MCF 10A (cell line): ENCODE data around the gene TCF23. TPM values are rescaled to one million over a fixed set of nuclear protein-coding genes. Genes with fewer than 3 reads are reported as not detected.
"Not testable (repeated sequence)": the region's sequence is repeated elsewhere in the genome, so short reads cannot be mapped to it uniquely, and the experiment has no call there.

Experiments
- BruUV-seq: library from RNA; stranded (reverse); fragments of 400-500 nt; replicated peaks from 2 replicates; lab custom pipeline; 2021; lab: Mats Ljungman, UMichigan
- CTCF ChIA-PET: fragments of 300-600 bp; sonication (Branson Sonifier 250); formaldehyde crosslinking; extraction: SDS; loops from one replicate; lab custom pipeline; 2021; ENCODE audit warnings: antibody characterized with exemption, inconsistent platforms; lab: Yijun Ruan, JAX
- POLR2A ChIA-PET: fragments of 300-600, 350-650 bp; sonication (Branson Sonifier 250); formaldehyde crosslinking; extraction: SDS; loops from one replicate; lab custom pipeline; 2020; ENCODE audit warnings: antibody characterized with exemption, inconsistent platforms; lab: Yijun Ruan, JAX
- DNase-seq: peaks from one replicate; pipeline ENCODE4 v3.0.0-alpha.2; 2018; ENCODE audit not compliant: unreplicated experiment
- H3K27ac Mint-ChIP-seq: one replicate; pipeline ENCODE4 v1.8.0; 2022; ENCODE audit warnings: mild to moderate bottlenecking, low read depth, mixed read lengths; ENCODE audit not compliant: unreplicated experiment
- H3K27me3 Mint-ChIP-seq: one replicate; pipeline ENCODE4 v1.8.0; 2022; ENCODE audit warnings: mixed read lengths; ENCODE audit not compliant: insufficient read depth, unreplicated experiment
- H3K36me3 Mint-ChIP-seq: one replicate; pipeline ENCODE4 v1.8.0; 2022; ENCODE audit warnings: mild to moderate bottlenecking, moderate library complexity, mixed read lengths; ENCODE audit not compliant: insufficient read depth, unreplicated experiment
- H3K4me1 Mint-ChIP-seq: one replicate; pipeline ENCODE4 v1.8.0; 2022; ENCODE audit warnings: mixed read lengths; ENCODE audit not compliant: insufficient read depth, unreplicated experiment
- H3K4me3 Mint-ChIP-seq: one replicate; pipeline ENCODE4 v1.8.0; 2022; ENCODE audit warnings: mild to moderate bottlenecking, moderate library complexity, mixed read lengths; ENCODE audit not compliant: unreplicated experiment
- H3K9me3 Mint-ChIP-seq: one replicate; pipeline ENCODE4 v1.8.0; 2022; ENCODE audit warnings: mixed read lengths; ENCODE audit not compliant: unreplicated experiment
- intact Hi-C: fragments of 100-400 bp; cut with micrococcal nuclease; formaldehyde crosslinking; loops from 2 replicates; pipeline ENCODE4 v1.14.1; 2022
- total RNA-seq: library from RNA; stranded (reverse); gene quantifications from 2 replicates; pipeline ENCODE4 v1.2.3, GENCODE V29; 2022
- TF ChIP-seq, protein P1 (sequence below): fragments of 200-600 bp; IDR thresholded peaks from one replicate; pipeline ENCODE4 v1.8.0; 2022; ENCODE audit warnings: antibody characterized with exemption, mild to moderate bottlenecking; ENCODE audit not compliant: unreplicated experiment

The TCF23 gene
- total RNA-seq, 1 experiment from 2014 or later, result not detected

DNA sequence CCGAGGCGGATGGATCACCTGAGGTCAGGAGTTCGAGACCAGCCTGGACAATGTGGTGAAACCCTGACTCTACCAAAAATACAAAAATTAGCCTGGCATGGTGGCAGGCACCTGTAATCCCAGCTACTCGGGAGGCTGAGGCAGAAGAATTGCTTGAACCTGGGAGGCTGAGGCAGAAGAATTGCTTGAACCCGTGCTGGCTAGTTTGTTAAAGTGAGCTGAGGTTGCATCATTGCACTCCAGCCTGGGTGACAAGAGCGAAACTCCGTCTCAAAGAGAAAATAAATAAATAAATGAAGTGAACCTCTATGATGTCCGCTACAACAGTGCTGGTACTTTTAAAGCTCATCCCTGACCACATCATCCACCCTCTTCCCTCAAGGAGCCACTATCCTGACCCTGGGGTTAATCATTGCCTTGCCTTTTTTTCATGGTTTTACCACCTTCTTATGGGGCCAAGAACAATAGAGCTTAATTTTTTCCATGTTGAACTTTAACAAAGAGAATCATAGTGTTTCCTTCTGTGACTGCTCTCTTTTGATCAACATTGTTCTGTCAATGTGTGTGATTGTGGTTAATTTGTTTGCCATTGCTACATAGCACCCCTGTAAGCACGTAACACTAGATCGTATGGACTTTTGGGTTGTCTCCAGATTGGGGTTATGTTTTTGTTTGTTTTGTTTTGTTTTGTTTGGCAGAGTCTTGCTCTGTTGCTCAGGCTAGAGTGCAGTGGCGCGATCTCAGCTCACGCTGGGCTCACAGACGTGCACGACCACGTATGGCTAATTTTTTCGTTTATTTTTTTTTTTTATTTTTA lies 45.9 kb downstream of the TCF23 start:
- no peaks in the 10 kb centered on the region for H3K4me1 Mint-ChIP-seq
- H3K36me3 Mint-ChIP-seq, result peaks cover 11% of the 10 kb centered on the region
- H3K27me3 Mint-ChIP-seq, result peaks cover 11% of the 10 kb centered on the region
- DNase-seq, result peak; percentile 66
- TF ChIP-seq, protein P1, sequence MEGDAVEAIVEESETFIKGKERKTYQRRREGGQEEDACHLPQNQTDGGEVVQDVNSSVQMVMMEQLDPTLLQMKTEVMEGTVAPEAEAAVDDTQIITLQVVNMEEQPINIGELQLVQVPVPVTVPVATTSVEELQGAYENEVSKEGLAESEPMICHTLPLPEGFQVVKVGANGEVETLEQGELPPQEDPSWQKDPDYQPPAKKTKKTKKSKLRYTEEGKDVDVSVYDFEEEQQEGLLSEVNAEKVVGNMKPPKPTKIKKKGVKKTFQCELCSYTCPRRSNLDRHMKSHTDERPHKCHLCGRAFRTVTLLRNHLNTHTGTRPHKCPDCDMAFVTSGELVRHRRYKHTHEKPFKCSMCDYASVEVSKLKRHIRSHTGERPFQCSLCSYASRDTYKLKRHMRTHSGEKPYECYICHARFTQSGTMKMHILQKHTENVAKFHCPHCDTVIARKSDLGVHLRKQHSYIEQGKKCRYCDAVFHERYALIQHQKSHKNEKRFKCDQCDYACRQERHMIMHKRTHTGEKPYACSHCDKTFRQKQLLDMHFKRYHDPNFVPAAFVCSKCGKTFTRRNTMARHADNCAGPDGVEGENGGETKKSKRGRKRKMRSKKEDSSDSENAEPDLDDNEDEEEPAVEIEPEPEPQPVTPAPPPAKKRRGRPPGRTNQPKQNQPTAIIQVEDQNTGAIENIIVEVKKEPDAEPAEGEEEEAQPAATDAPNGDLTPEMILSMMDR, result no peak
- no peaks in the 10 kb centered on the region for H3K9me3 Mint-ChIP-seq
- intact Hi-C loops, result loop anchor here (5.0 kb wide), 1 partner anchor 62 kb away; the partner anchor contains the start of gene PREB
- H3K4me3 Mint-ChIP-seq, result no peak overlapping the region
- ChIA-PET POLR2A (interaction anchor here (0.7 to 0.8 kb wide), 3 partner anchors 13 to 143 kb away, joined by 3 to 4 read pairs (median 3); partner anchors contain the start of gene AGBL5), CTCF (interaction anchor here (0.5 to 1.1 kb wide), 2 partner anchors 108 to 116 kb away, joined by 3 to 4 read pairs; partner anchors contain the start of gene KHK)
- BruUV-seq, result no TSS peak
- H3K27ac Mint-ChIP-seq, result no peak overlapping the region

DNA sequence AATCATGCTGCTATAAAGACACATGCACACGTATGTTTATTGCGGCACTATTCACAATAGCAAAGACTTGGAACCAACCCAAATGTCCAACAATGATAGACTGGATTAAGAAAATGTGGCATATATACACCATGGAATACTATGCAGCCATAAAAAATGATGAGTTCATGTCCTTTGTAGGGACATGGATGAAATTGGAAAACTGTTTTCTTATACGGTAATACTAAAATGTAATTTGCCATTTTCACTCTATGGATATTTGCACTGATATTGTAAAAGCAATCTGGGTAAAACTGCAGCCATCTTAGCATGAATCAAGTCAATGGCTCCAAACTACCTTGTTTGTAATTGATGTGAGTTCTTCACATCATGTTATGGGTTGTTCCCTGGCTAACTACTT lies 47.0 kb downstream of the TCF23 start:
- H3K27ac Mint-ChIP-seq, BruUV-seq, H3K4me1 Mint-ChIP-seq, intact Hi-C loops, H3K4me3 Mint-ChIP-seq, POLR2A ChIA-PET, DNase-seq, H3K9me3 Mint-ChIP-seq: not testable (repeated sequence)
- Mint-ChIP-seq H3K27me3 (peaks cover 11% of the 10 kb centered on the region), H3K36me3 (peaks cover 20% of the 10 kb centered on the region)
- CTCF ChIA-PET, result interaction anchor here (1.1 kb wide), 1 partner anchor 109 kb away, joined by 4 read pairs; the partner anchor contains the start of gene KHK

DNA sequence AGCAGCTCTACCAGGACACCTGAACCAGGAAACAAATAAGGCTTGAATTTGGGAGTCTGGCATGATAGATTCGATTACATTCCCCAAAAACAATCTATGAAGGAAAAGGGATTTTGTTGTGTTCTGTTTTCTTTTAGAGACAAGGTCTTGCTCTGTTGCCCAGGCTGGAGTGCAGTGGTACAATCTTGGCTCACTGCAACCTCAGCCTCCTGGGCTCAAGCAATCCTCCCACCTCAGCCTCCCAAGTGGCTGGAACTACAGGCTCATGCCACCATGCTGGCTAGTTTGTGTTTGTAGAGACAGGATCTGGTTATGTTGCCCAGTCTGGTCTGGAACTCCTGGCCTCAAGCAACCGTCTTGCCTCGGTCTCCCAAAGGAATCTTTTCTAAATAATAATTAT lies 49.3 kb downstream of the TCF23 start:
- CTCF ChIA-PET, H3K9me3 Mint-ChIP-seq, intact Hi-C loops: not testable (repeated sequence)

DNA sequence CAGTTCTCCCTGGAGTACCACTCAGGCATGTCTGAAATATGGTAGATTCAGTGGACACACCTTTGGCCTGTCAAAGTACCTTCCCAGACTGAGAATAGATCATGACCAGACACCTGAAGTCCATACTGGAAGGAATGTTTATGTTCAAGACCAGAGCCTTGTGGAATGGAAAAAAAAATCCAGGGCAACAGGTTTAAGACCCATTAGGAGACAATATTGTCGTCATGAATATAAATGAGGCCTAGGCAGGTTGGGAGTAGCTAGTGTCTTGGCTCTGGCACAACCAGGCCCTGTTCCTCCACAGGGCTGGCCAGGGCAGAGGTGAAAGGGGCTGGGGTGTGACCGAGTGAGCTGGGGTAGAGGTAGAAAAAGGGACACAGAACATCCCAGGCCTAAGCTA lies 49.8 kb downstream of the TCF23 start:
- ChIA-PET CTCF (no interaction called here), POLR2A (no interaction called here)
- Mint-ChIP-seq H3K27ac (no peak overlapping the region), H3K9me3 (no peaks in the 10 kb centered on the region), H3K4me3 (no peak overlapping the region), H3K36me3 (peaks cover 42% of the 10 kb centered on the region), H3K27me3 (peaks cover 3% of the 10 kb centered on the region), H3K4me1 (no peaks in the 10 kb centered on the region)
- TF ChIP-seq, protein P1, result no peak
- DNase-seq, result no peak
- no TSS peak for BruUV-seq
- intact Hi-C loops, result no loop called here

More for the DNA sequence above, 49.3 kb downstream of the TCF23 start:
- DNase-seq, BruUV-seq, H3K4me1 Mint-ChIP-seq, POLR2A ChIA-PET, H3K4me3 Mint-ChIP-seq, H3K27me3 Mint-ChIP-seq, H3K27ac Mint-ChIP-seq: not testable (repeated sequence)
- peaks cover 37% of the 10 kb centered on the region for H3K36me3 Mint-ChIP-seq

DNA sequence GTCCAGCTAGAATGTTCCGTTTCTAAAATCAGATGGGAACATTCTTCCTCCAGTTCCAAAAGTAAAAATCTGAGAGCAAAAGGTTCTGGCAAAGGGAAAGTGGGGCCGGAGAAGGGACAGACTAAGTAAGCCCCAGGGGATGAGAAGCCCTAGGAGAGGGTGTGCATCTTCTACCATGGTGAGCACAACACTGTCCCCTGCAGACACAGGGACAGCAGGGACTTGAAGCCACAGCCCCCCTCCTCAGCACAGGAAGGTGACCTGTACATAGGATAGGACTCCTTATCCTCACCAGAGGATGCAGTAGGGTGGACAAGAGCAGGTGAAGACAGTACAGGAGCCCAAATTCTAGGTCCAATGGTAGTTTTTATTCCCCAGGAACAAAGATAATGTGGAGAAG lies 50.4 kb downstream of the TCF23 start:
- H3K9me3 Mint-ChIP-seq, result no peaks in the 10 kb centered on the region
- no peak for DNase-seq
- intact Hi-C loops, result no loop called here
- no peaks in the 10 kb centered on the region for H3K4me1 Mint-ChIP-seq
- H3K36me3 Mint-ChIP-seq, result peaks cover 42% of the 10 kb centered on the region
- TF ChIP-seq, protein P1, result no peak
- ChIA-PET POLR2A (interaction anchor here (0.5 kb wide), 1 partner anchor 223 kb away, joined by 3 read pairs; no protein-coding TSS in a partner anchor), CTCF (interaction anchor here (0.6 kb wide), 1 partner anchor 100 kb away, joined by 5 read pairs; no protein-coding TSS in a partner anchor)
- H3K27ac Mint-ChIP-seq, result no peak overlapping the region
- H3K27me3 Mint-ChIP-seq, result no peaks in the 10 kb centered on the region
- BruUV-seq, result no TSS peak
- no peak overlapping the region for H3K4me3 Mint-ChIP-seq
